HepG2 (cell line): ENCODE results near the gene PSMD5. TPM values are rescaled to one million over a fixed set of nuclear protein-coding genes. Genes with fewer than 3 reads are reported as not detected.

ENCODE experiments used
- ATAC-seq: fragments of 200-7000 bp; cut with Tn5 transposase; 3 replicates; pipeline ENCODE4 v1.9.1; 2020; ENCODE audit warnings: mild to moderate bottlenecking, moderate library complexity
- BruUV-seq: library from RNA; stranded (reverse); fragments of 400-500 nt; replicated peaks from 2 replicates; lab custom pipeline; 2021; lab: Mats Ljungman, UMichigan
- CTCF ChIA-PET: fragments of 300-600 bp; formaldehyde crosslinking; extraction: SDS; loops from one replicate; lab custom pipeline; 2021; ENCODE audit warnings: low total read pairs, inconsistent platforms, low intra/inter-chr PET ratio; lab: Yijun Ruan, JAX
- POLR2A ChIA-PET: fragments of 350-600 bp; sonication (Branson Sonifier 250); formaldehyde crosslinking; loops from one replicate; lab custom pipeline; 2020; ENCODE audit warnings: antibody characterized with exemption, inconsistent platforms; lab: Yijun Ruan, JAX
- DNase-seq: peaks from one replicate; pipeline ENCODE4 v3.0.0-alpha.2; 2015; ENCODE audit warnings: low spot score
- FAIRE-seq: peaks from 3 replicates; lab custom pipeline; 2011; peaks lifted over from hg19 to GRCh38; lab: Jason Lieb, UNC
- H2AFZ ChIP-seq: one replicate; pipeline ENCODE4 v1.6.1; 2011; ENCODE audit warnings: low read length, inconsistent platforms
- H3K27ac ChIP-seq: fragments of 300-600 bp; 3 replicates; pipeline ENCODE4 v1.8.0; 2011; ENCODE audit warnings: mixed run types, mild to moderate bottlenecking, mixed read lengths, low read length, inconsistent platforms; ENCODE audit not compliant: insufficient read depth; ENCODE audit errors: extremely low read length
- H3K27me3 ChIP-seq, 2 experiments: fragments of 200-600 bp in 1 of 2; 2 replicates in 1 of 2; 3 replicates in 1 of 2; pipeline versions ENCODE4 v1.6.0 to v1.8.0; 2011; ENCODE audit warnings: low read length in 2 of 2, mild to moderate bottlenecking in 2 of 2, moderate library complexity in 2 of 2, inconsistent platforms in 1 of 2; ENCODE audit not compliant: insufficient read depth in 2 of 2, control insufficient read depth in 1 of 2
- H3K36me3 ChIP-seq, 2 experiments: fragments of 200-600 bp in 1 of 2; replicated peaks in 1 of 2; 2 replicates in 1 of 2; 3 replicates in 1 of 2; pipeline versions ENCODE4 v1.5.1 to v1.8.0; 2011; ENCODE audit warnings: low read length in 2 of 2, inconsistent platforms in 1 of 2; ENCODE audit not compliant: insufficient read depth in 2 of 2, control insufficient read depth in 1 of 2
- H3K4me1 ChIP-seq: 2 replicates; pipeline ENCODE4 v1.5.1; 2012; ENCODE audit warnings: low read length, inconsistent platforms; ENCODE audit not compliant: insufficient read depth
- H3K4me2 ChIP-seq: 2 replicates; pipeline ENCODE4 v1.6.0; 2011; ENCODE audit warnings: low read depth, low read length, inconsistent platforms
- H3K4me3 ChIP-seq, 3 experiments: fragments of 200-600 bp in 1 of 3; sonication (generic), shearing (Covaris generic) in 1 of 3; replicated peaks in 1 of 3; 2 replicates each; pipeline ENCODE4 v1.5.1; 2011 to 2016; ENCODE audit warnings: low read length in 3 of 3, inconsistent platforms in 2 of 3, low read depth in 2 of 3, mild to moderate bottlenecking in 2 of 3, control low read depth in 1 of 3, mixed read lengths in 1 of 3; ENCODE audit not compliant: insufficient read depth in 1 of 3
- H3K79me2 ChIP-seq: one replicate; pipeline ENCODE4 v1.6.1; 2011; ENCODE audit warnings: low read length, inconsistent platforms; ENCODE audit not compliant: insufficient read depth
- H3K9ac ChIP-seq: 2 replicates; pipeline ENCODE4 v1.6.0; 2011; ENCODE audit warnings: mild to moderate bottlenecking, low read depth, low read length, inconsistent platforms; ENCODE audit not compliant: insufficient read depth
- H3K9me3 ChIP-seq: 2 replicates; pipeline ENCODE4 v1.5.1; 2012; ENCODE audit warnings: mild to moderate bottlenecking, low read length
- H4K20me1 ChIP-seq: 2 replicates; pipeline ENCODE4 v1.6.0; 2011; ENCODE audit warnings: inconsistent platforms, mild to moderate bottlenecking, low read length, moderate library complexity; ENCODE audit not compliant: insufficient read depth
- KLF9 ChIP-seq: IDR thresholded peaks from 2 replicates; pipeline ENCODE4 v1.6.1; 2016; ENCODE audit warnings: low read depth
- POLR2AphosphoS2 ChIP-seq: IDR thresholded peaks from 2 replicates; pipeline ENCODE4 v1.6.1; 2011; ENCODE audit warnings: low read depth, low read length, improper control_type of control experiment
- PRDM15 ChIP-seq: sonication (generic); formaldehyde crosslinking; IDR thresholded peaks from 2 replicates; pipeline ENCODE4 v1.4.0; 2020; ENCODE audit warnings: missing genetic modification reagents
- PTBP1 ChIP-seq: fragments of 200-400 bp; formaldehyde crosslinking; IDR thresholded peaks from 2 replicates; pipeline ENCODE4 v1.6.1; 2018; ENCODE audit warnings: low read length, low read depth; ENCODE audit not compliant: poor library complexity, severe bottlenecking
- ZNF776 ChIP-seq: sonication (generic); formaldehyde crosslinking; IDR thresholded peaks from 2 replicates; pipeline ENCODE4 v1.4.0; 2020; ENCODE audit warnings: mild to moderate bottlenecking, missing genetic modification reagents
- ZZZ3 ChIP-seq: sonication (generic); formaldehyde crosslinking; IDR thresholded peaks from 2 replicates; pipeline ENCODE4 v1.4.0; 2020; ENCODE audit warnings: missing genetic modification reagents, mild to moderate bottlenecking, borderline replicate concordance
- WGBS: methylation state at CpG from one replicate; pipeline ENCODE4 v1.1.6; 2017; ENCODE audit warnings: low lambda C conversion rate; 5-methylcytosine and 5-hydroxymethylcytosine counted together
- in situ Hi-C: cut with HindIII; loops from 2 replicates; pipeline ENCODE4 v1.10.0; 2017; ENCODE audit warnings: low pct_unique_long_range_greater_than_20kb; ENCODE audit not compliant: extremely low pct_ligation_motif_present
- intact Hi-C: fragments of 100-400 bp; cut with micrococcal nuclease; formaldehyde crosslinking; loops from one replicate; pipeline ENCODE4 v1.10.0; 2022; ENCODE audit not compliant: unreplicated experiment
- polyA plus RNA-seq, 8 experiments: library from polyadenylated mRNA; depleted of rRNA in 3 of 8; stranded (reverse) in 7 of 8; unstranded in 1 of 8; fragments of >200 nt; fragmentation: Illumina TruSeq in 4 of 8; extraction: Trizol in 4 of 8; gene quantifications; 2 replicates each; pipeline versions ENCODE4 v1.2.1 to v1.2.3, GENCODE V29; 2011 to 2016; ENCODE audit warnings: low read depth in 4 of 8, missing spikeins in 1 of 8, mixed read lengths in 1 of 8; ENCODE audit not compliant: insufficient read depth in 1 of 8
- total RNA-seq, 5 experiments: library from RNA; depleted of rRNA; stranded (reverse); fragments of >200 nt; fragmentation: Illumina TruSeq; extraction: Trizol; gene quantifications; 2 replicates each; pipeline ENCODE4 v1.2.3, GENCODE V29; 2016; ENCODE audit warnings: low read depth in 1 of 5

The PSMD5 gene
- total and polyA plus RNA-seq, 2 of the 13 experiments (the other 11 are each of a cell fraction or from before 2014, with no cell fraction given) = 12.7 to 18.1 TPM

GRCh38 chr9:120776788-120777187 is 65.9 kb downstream of the PSMD5 start (continued):
- TF ChIP-seq PRDM15 (CRISPR knock-in tag) (no peak), ZNF776 (no peak), ZZZ3 (CRISPR knock-in tag) (no peak), POLR2AphosphoS2 (no peak), PTBP1 (no peak)

GRCh38 chr9:120775859-120776258 is 66.9 kb downstream of the PSMD5 start:
- CTCF ChIA-PET = no interaction called here
- Histone ChIP-seq H3K36me3 (peaks cover 5 to 43% of the 10 kb centered on the region in 2 experiments), H3K9ac (no peak overlapping the region), H3K4me2 (no peak overlapping the region)
- intact Hi-C loops (no loop called here), in situ Hi-C loops (no loop called here)
- no peak for ATAC-seq
- no peak for TF ChIP-seq KLF9 (CRISPR knock-in tag)
- TF ChIP-seq, all 625 proteins: peak for 0
- Histone ChIP-seq H3K27ac (no peak overlapping the region), H2AFZ (no peak overlapping the region), H3K9me3 (no peaks in the 10 kb centered on the region), H4K20me1 (no peaks in the 10 kb centered on the region), H3K27me3 (no peaks in the 10 kb centered on the region), H3K4me1 (peaks cover 42% of the 10 kb centered on the region), H3K4me3 (no peak overlapping the region), H3K79me2 (peaks cover 16% of the 10 kb centered on the region)
- FAIRE-seq = no peak
- POLR2A ChIA-PET = no interaction called here
- no TSS peak for BruUV-seq
- no peak for DNase-seq
- WGBS = 99% methylated on average over 5 of the region's 5 CpGs
